HEK293 (cell line): ENCODE measurements around the gene PEAK3.

Experiments
- FEZF1 ChIP-seq: fragments of 450-650 bp; formaldehyde crosslinking; IDR thresholded peaks from 2 replicates; pipeline ENCODE4 v1.5.1; 2016; ENCODE audit warnings: missing biosample characterization, missing genetic modification characterization
- GLI4 ChIP-seq: fragments of 450-650 bp; formaldehyde crosslinking; IDR thresholded peaks from 2 replicates; pipeline ENCODE4 v1.5.1; 2016; ENCODE audit warnings: missing biosample characterization, missing genetic modification characterization
- GLIS1 ChIP-seq: fragments of 450-650 bp; formaldehyde crosslinking; IDR thresholded peaks from 2 replicates; pipeline ENCODE4 v1.5.1; 2016; ENCODE audit warnings: missing biosample characterization, missing genetic modification characterization
- KLF16 ChIP-seq: fragments of 450-650 bp; formaldehyde crosslinking; IDR thresholded peaks from 2 replicates; pipeline ENCODE4 v1.5.1; 2017; ENCODE audit warnings: missing biosample characterization, missing genetic modification characterization
- KLF7 ChIP-seq: fragments of 450-650 bp; formaldehyde crosslinking; IDR thresholded peaks from 2 replicates; pipeline ENCODE4 v1.5.1; 2016; ENCODE audit warnings: missing biosample characterization, missing genetic modification characterization, borderline replicate concordance
- KLF9 ChIP-seq: fragments of 450-650 bp; formaldehyde crosslinking; IDR thresholded peaks from 2 replicates; pipeline ENCODE4 v1.5.1; 2016; ENCODE audit warnings: missing biosample characterization, missing genetic modification characterization, low read depth
- REPIN1 ChIP-seq: fragments of 450-650 bp; formaldehyde crosslinking; IDR thresholded peaks from 2 replicates; pipeline ENCODE4 v1.5.1; 2017; ENCODE audit warnings: missing biosample characterization, missing genetic modification characterization, low read depth
- SCRT1 ChIP-seq: fragments of 450-650 bp; formaldehyde crosslinking; IDR thresholded peaks from 2 replicates; pipeline ENCODE4 v1.5.1; 2016; ENCODE audit warnings: missing biosample characterization, missing genetic modification characterization, borderline replicate concordance
- SP3 ChIP-seq: fragments of 450-650 bp; formaldehyde crosslinking; IDR thresholded peaks from 2 replicates; pipeline ENCODE4 v1.5.1; 2016; ENCODE audit warnings: missing biosample characterization, missing genetic modification characterization
- TSHZ1 ChIP-seq: fragments of 450-650 bp; formaldehyde crosslinking; IDR thresholded peaks from 2 replicates; pipeline ENCODE4 v1.5.1; 2016; ENCODE audit warnings: missing biosample characterization, missing genetic modification characterization, borderline replicate concordance
- YY1 ChIP-seq: fragments of 450-650 bp; formaldehyde crosslinking; IDR thresholded peaks from 2 replicates; pipeline ENCODE4 v1.5.1; 2018; ENCODE audit warnings: missing biosample characterization, missing genetic modification characterization
- ZBTB8A ChIP-seq: fragments of 450-650 bp; formaldehyde crosslinking; IDR thresholded peaks from 2 replicates; pipeline ENCODE4 v1.5.1; 2016; ENCODE audit warnings: missing biosample characterization, missing genetic modification characterization
- ZIC2 ChIP-seq: fragments of 450-650 bp; formaldehyde crosslinking; IDR thresholded peaks from 2 replicates; pipeline ENCODE4 v1.5.1; 2016; ENCODE audit warnings: missing biosample characterization, missing genetic modification characterization
- ZNF146 ChIP-seq: fragments of 450-650 bp; formaldehyde crosslinking; IDR thresholded peaks from 2 replicates; pipeline ENCODE4 v1.5.1; 2016; ENCODE audit warnings: missing biosample characterization, missing genetic modification characterization
- ZNF174 ChIP-seq: fragments of 450-650 bp; formaldehyde crosslinking; IDR thresholded peaks from 2 replicates; pipeline ENCODE4 v1.5.0; 2017; ENCODE audit warnings: missing biosample characterization, mild to moderate bottlenecking, missing genetic modification characterization
- ZNF175 ChIP-seq: fragments of 450-650 bp; formaldehyde crosslinking; IDR thresholded peaks from 2 replicates; pipeline ENCODE4 v1.5.1; 2016; ENCODE audit warnings: missing biosample characterization, missing genetic modification characterization
- ZNF26 ChIP-seq: fragments of 450-650 bp; formaldehyde crosslinking; IDR thresholded peaks from 2 replicates; pipeline ENCODE4 v1.5.1; 2016; ENCODE audit warnings: missing biosample characterization, missing genetic modification characterization
- ZNF292 ChIP-seq: fragments of 450-650 bp; formaldehyde crosslinking; IDR thresholded peaks from 2 replicates; pipeline ENCODE4 v1.5.1; 2016; ENCODE audit warnings: low read depth, missing biosample characterization, missing genetic modification characterization, borderline replicate concordance
- ZNF302 ChIP-seq: fragments of 450-650 bp; formaldehyde crosslinking; IDR thresholded peaks from 2 replicates; pipeline ENCODE4 v1.5.1; 2016; ENCODE audit warnings: missing biosample characterization, missing genetic modification characterization, low read depth
- ZNF324 ChIP-seq: fragments of 450-650 bp; formaldehyde crosslinking; IDR thresholded peaks from 2 replicates; pipeline ENCODE4 v1.5.1; 2016; ENCODE audit warnings: missing biosample characterization, missing genetic modification characterization
- ZNF354C ChIP-seq: fragments of 450-650 bp; formaldehyde crosslinking; IDR thresholded peaks from 2 replicates; pipeline ENCODE4 v1.5.1; 2016; ENCODE audit warnings: missing biosample characterization, missing genetic modification characterization, low read depth, borderline replicate concordance
- ZNF423 ChIP-seq: fragments of 450-650 bp; formaldehyde crosslinking; IDR thresholded peaks from 2 replicates; pipeline ENCODE4 v1.5.1; 2016; ENCODE audit warnings: missing biosample characterization, missing genetic modification characterization
- ZNF426 ChIP-seq: fragments of 450-650 bp; formaldehyde crosslinking; IDR thresholded peaks from 2 replicates; pipeline ENCODE4 v1.5.1; 2017; ENCODE audit warnings: missing biosample characterization, missing genetic modification characterization, mild to moderate bottlenecking, inconsistent platforms, moderate library complexity
- ZNF518A ChIP-seq: fragments of 450-650 bp; formaldehyde crosslinking; conservative IDR thresholded peaks from 2 replicates; pipeline ENCODE4 v1.5.1; 2016; ENCODE audit warnings: low read depth, missing biosample characterization, missing genetic modification characterization
- ZNF585B ChIP-seq: fragments of 450-650 bp; formaldehyde crosslinking; IDR thresholded peaks from 2 replicates; pipeline ENCODE4 v1.5.1; 2016; ENCODE audit warnings: missing biosample characterization, missing genetic modification characterization
- ZSCAN18 ChIP-seq: fragments of 450-650 bp; formaldehyde crosslinking; IDR thresholded peaks from 2 replicates; pipeline ENCODE4 v1.5.1; 2016; ENCODE audit warnings: missing biosample characterization, missing genetic modification characterization
- ZSCAN30 ChIP-seq: fragments of 450-650 bp; IDR thresholded peaks from 2 replicates; pipeline ENCODE4 v1.5.1; 2018; ENCODE audit warnings: missing biosample characterization, mild to moderate bottlenecking, missing genetic modification characterization, moderate library complexity

The PEAK3 gene

GRCh38 chr19:2270423-2271233 lies 11.3 kb downstream of the PEAK3 start (continued):
- TF ChIP-seq ZNF292 (no peak), ZNF426 (tag by site-specific recombination) (no peak), ZNF146 (no peak), ZNF174 (tag by site-specific recombination) (no peak), SCRT1 (tag by site-specific recombination) (no peak), ZIC2 (tag by site-specific recombination) (peak; percentile 79), ZSCAN18 (no peak), ZNF518A (tag by site-specific recombination) (0 out of 2 replicates have a peak, but pooled peaks have one; percentile 8), ZNF585B (tag by site-specific recombination) (no peak), FEZF1 (0 out of 2 replicates have a peak, but pooled peaks have one; percentile 22), TSHZ1 (tag by site-specific recombination) (no peak), REPIN1 (tag by site-specific recombination) (no peak), ZSCAN30 (tag by site-specific recombination) (0 out of 2 replicates have a peak, but pooled peaks have one; percentile 19), SP3 (tag by site-specific recombination) (peak; percentile 68), KLF7 (peak; percentile 26; the same call in 1 of the 2 replicates), ZNF423 (tag by site-specific recombination) (0 out of 2 replicates have a peak, but pooled peaks have one; percentile 11), ZBTB8A (tag by site-specific recombination) (0 out of 2 replicates have a peak, but pooled peaks have one; percentile 33), ZNF354C (tag by site-specific recombination) (no peak), ZNF175 (tag by site-specific recombination) (no peak), ZNF26 (tag by site-specific recombination) (no peak), KLF9 (tag by site-specific recombination) (peak; percentile 60; the same call in 1 of the 2 replicates), GLI4 (tag by site-specific recombination) (no peak), GLIS1 (tag by site-specific recombination) (peak; percentile 81), KLF16 (peak; percentile 49), ZNF324 (tag by site-specific recombination) (no peak), YY1 (tag by site-specific recombination) (peak; percentile 89), ZNF302 (tag by site-specific recombination) (no peak)
